SK-N-MC (cell line): ENCODE results near the gene MAU2.

Experiments
- EZH2 ChIP-seq: fragments of 200-600 bp; sonication (generic); IDR thresholded peaks from one replicate; pipeline ENCODE4 v1.6.1; 2017; ENCODE audit warnings: antibody characterized with exemption
- FOXP2 ChIP-seq: optimal IDR thresholded peaks from 2 replicates; pipeline ENCODE3; 2011; ENCODE audit warnings: mild to moderate bottlenecking, moderate library complexity; ENCODE audit not compliant: insufficient read depth; ENCODE audit errors: extremely low read length, control extremely low read depth

DNA sequence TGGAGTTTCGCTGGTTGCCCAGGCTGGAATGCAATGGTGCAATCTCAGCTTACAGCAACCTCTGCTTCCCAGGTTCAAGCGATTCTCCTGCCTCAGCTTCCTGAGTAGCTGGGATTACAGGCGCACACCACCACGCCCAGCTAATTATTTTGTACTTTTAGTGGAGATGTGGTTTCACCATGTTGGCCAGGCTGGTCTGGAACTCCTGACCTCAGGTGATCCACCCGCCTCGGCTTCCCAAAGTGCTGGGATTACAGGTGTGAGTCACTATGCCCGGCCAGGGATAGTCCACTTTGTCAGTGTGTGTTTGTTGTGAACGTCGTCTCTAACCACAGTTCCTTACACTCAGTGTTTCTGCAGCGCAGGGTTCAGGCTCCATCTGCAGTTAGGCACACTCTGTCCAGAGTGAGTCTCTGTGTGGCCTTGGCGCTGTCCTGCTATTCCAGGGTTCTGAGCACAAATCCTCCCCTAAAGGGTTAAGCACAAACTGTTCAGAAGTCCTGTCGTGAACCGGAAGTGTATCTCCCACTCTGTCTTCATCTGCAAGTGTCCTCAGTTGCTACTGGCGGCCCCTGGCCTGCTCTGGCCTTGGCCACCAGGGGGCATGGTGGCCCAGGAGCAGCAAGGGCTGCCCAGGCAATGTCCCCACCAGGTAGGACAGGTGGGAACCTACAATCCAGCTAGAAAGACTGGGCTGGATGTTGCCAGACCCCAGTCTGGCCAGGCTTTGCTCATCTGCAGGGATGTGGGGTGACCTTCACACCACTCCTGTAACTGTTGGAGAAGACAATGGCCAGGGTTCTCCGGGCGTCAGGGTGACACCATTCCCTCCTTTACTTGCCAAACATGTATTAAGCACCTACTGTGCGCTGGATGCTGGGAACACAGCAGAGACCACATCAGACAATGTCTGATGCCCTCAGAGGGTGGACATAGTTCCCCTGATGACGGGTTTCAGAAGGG lies 46.1 kb downstream of the MAU2 start:
- no peak for TF ChIP-seq EZH2
- no peak for TF ChIP-seq FOXP2
